ENCODE results near the gene SH3GLB2.

The SH3GLB2 gene

GRCh38 chr9:129068110-129068509, 40.0 kb upstream of the SH3GLB2 start:
- Histone ChIP-seq H3K9me3 (ENCODE audit: low read length) (no peaks in the 10 kb centered on the region), H3K36me3 (ENCODE audit: insufficient read depth, low read length) (peaks cover 28% of the 10 kb centered on the region), H3K4me3 (ENCODE audit: low read length) (no peak overlapping the region)

GRCh38 chr9:129064499-129064908, 36.4 kb upstream of the SH3GLB2 start:
- Histone ChIP-seq H3K4me3 (ENCODE audit: low read length) (no peak overlapping the region), H2AFZ (ENCODE audit: low read depth, low read length) (no peak overlapping the region), H3K36me3 (ENCODE audit: insufficient read depth, low read length) (peaks cover 45% of the 10 kb centered on the region), H3K4me1 (ENCODE audit: insufficient read depth, low read length) (no peaks in the 10 kb centered on the region), H3K27me3 (ENCODE audit: insufficient read depth, low read length) (no peaks in the 10 kb centered on the region), H3K9me3 (ENCODE audit: low read length) (no peaks in the 10 kb centered on the region)

More at GRCh38 chr9:129068110-129068509, 40.0 kb upstream of the SH3GLB2 start:
- Histone ChIP-seq H2AFZ (ENCODE audit: low read depth, low read length) (no peak overlapping the region), H3K4me1 (ENCODE audit: insufficient read depth, low read length) (no peaks in the 10 kb centered on the region), H3K27me3 (ENCODE audit: insufficient read depth, low read length) (no peaks in the 10 kb centered on the region)

GRCh38 chr9:129063061-129063460, 34.9 kb upstream of the SH3GLB2 start:
- no peaks in the 10 kb centered on the region for H3K4me1 ChIP-seq (ENCODE audit: insufficient read depth, low read length)
- no peak overlapping the region for H2AFZ ChIP-seq (ENCODE audit: low read depth, low read length)
- no peaks in the 10 kb centered on the region for H3K27me3 ChIP-seq (ENCODE audit: insufficient read depth, low read length)
- no peak overlapping the region for H3K4me3 ChIP-seq (ENCODE audit: low read length)
- no peaks in the 10 kb centered on the region for H3K9me3 ChIP-seq (ENCODE audit: low read length)
- peaks cover 40% of the 10 kb centered on the region for H3K36me3 ChIP-seq (ENCODE audit: insufficient read depth, low read length)

- no peak overlapping the region for H2AFZ ChIP-seq (ENCODE audit: low read depth, low read length)
- H3K4me3 ChIP-seq (ENCODE audit: low read length), result no peak overlapping the region
- peaks cover 38% of the 10 kb centered on the region for H3K36me3 ChIP-seq (ENCODE audit: insufficient read depth, low read length)
- no peaks in the 10 kb centered on the region for H3K27me3 ChIP-seq (ENCODE audit: insufficient read depth, low read length)
- no peaks in the 10 kb centered on the region for H3K9me3 ChIP-seq (ENCODE audit: low read length)
- no peaks in the 10 kb centered on the region for H3K4me1 ChIP-seq (ENCODE audit: insufficient read depth, low read length)
These were observed 32.9 kb upstream of the SH3GLB2 start for GRCh38 chr9:129060991-129061390.

- Histone ChIP-seq H3K9me3 (ENCODE audit: low read length) (no peaks in the 10 kb centered on the region), H3K36me3 (ENCODE audit: insufficient read depth, low read length) (peaks cover 35% of the 10 kb centered on the region), H2AFZ (ENCODE audit: low read depth, low read length) (no peak overlapping the region), H3K27me3 (ENCODE audit: insufficient read depth, low read length) (no peaks in the 10 kb centered on the region), H3K4me3 (ENCODE audit: low read length) (no peak overlapping the region), H3K4me1 (ENCODE audit: insufficient read depth, low read length) (no peaks in the 10 kb centered on the region)
These were observed 32.0 kb upstream of the SH3GLB2 start for GRCh38 chr9:129059796-129060785.

GRCh38 chr9:129058965-129059795, 31.0 kb upstream of the SH3GLB2 start:
- H3K4me3 ChIP-seq (ENCODE audit: low read length), result no peak overlapping the region
- no peak overlapping the region for H2AFZ ChIP-seq (ENCODE audit: low read depth, low read length)
- H3K9me3 ChIP-seq (ENCODE audit: low read length), result no peaks in the 10 kb centered on the region
- H3K4me1 ChIP-seq (ENCODE audit: insufficient read depth, low read length), result peaks cover 4% of the 10 kb centered on the region
- no peaks in the 10 kb centered on the region for H3K27me3 ChIP-seq (ENCODE audit: insufficient read depth, low read length)
- H3K36me3 ChIP-seq (ENCODE audit: insufficient read depth, low read length), result peaks cover 35% of the 10 kb centered on the region

GRCh38 chr9:129054163-129054851, 26.2 kb upstream of the SH3GLB2 start:
- Histone ChIP-seq H3K4me3 (ENCODE audit: low read length) (no peak overlapping the region), H3K9me3 (ENCODE audit: low read length) (no peaks in the 10 kb centered on the region), H3K36me3 (ENCODE audit: insufficient read depth, low read length) (peaks cover 23% of the 10 kb centered on the region), H3K27me3 (ENCODE audit: insufficient read depth, low read length) (no peaks in the 10 kb centered on the region), H3K4me1 (ENCODE audit: insufficient read depth, low read length) (peaks cover 7% of the 10 kb centered on the region), H2AFZ (ENCODE audit: low read depth, low read length) (no peak overlapping the region)

- no peaks in the 10 kb centered on the region for H3K9me3 ChIP-seq (ENCODE audit: low read length)
- H3K4me3 ChIP-seq (ENCODE audit: low read length), result no peak overlapping the region
- H3K4me1 ChIP-seq (ENCODE audit: insufficient read depth, low read length), result peaks cover 7% of the 10 kb centered on the region
- no peak overlapping the region for H2AFZ ChIP-seq (ENCODE audit: low read depth, low read length)
- H3K36me3 ChIP-seq (ENCODE audit: insufficient read depth, low read length), result peaks cover 34% of the 10 kb centered on the region
- H3K27me3 ChIP-seq (ENCODE audit: insufficient read depth, low read length), result no peaks in the 10 kb centered on the region
These were observed 24.9 kb upstream of the SH3GLB2 start for GRCh38 chr9:129053020-129053419.

GRCh38 chr9:129052592-129052991, 24.5 kb upstream of the SH3GLB2 start:
- Histone ChIP-seq H3K9me3 (ENCODE audit: low read length) (no peaks in the 10 kb centered on the region), H2AFZ (ENCODE audit: low read depth, low read length) (no peak overlapping the region), H3K36me3 (ENCODE audit: insufficient read depth, low read length) (peaks cover 36% of the 10 kb centered on the region)

GRCh38 chr9:129042016-129042415, 13.9 kb upstream of the SH3GLB2 start:
- Histone ChIP-seq H3K27me3 (ENCODE audit: insufficient read depth, low read length) (no peaks in the 10 kb centered on the region), H3K36me3 (ENCODE audit: insufficient read depth, low read length) (peaks cover 30% of the 10 kb centered on the region), H3K4me1 (ENCODE audit: insufficient read depth, low read length) (peaks cover 10% of the 10 kb centered on the region), H3K9me3 (ENCODE audit: low read length) (no peaks in the 10 kb centered on the region), H3K4me3 (ENCODE audit: low read length) (no peak overlapping the region), H2AFZ (ENCODE audit: low read depth, low read length) (no peak overlapping the region)

More at GRCh38 chr9:129052592-129052991, 24.5 kb upstream of the SH3GLB2 start:
- H3K4me3 ChIP-seq (ENCODE audit: low read length), result no peak overlapping the region
- H3K27me3 ChIP-seq (ENCODE audit: insufficient read depth, low read length), result no peaks in the 10 kb centered on the region
- peaks cover 7% of the 10 kb centered on the region for H3K4me1 ChIP-seq (ENCODE audit: insufficient read depth, low read length)

- Histone ChIP-seq H3K4me1 (ENCODE audit: insufficient read depth, low read length) (peaks cover 15% of the 10 kb centered on the region), H3K36me3 (ENCODE audit: insufficient read depth, low read length) (peaks cover 28% of the 10 kb centered on the region)
These were observed 12.0 kb upstream of the SH3GLB2 start for GRCh38 chr9:129040113-129040643.

GRCh38 chr9:129038109-129038852, 10.2 kb upstream of the SH3GLB2 start:
- Histone ChIP-seq H3K4me1 (ENCODE audit: insufficient read depth, low read length) (peaks cover 15% of the 10 kb centered on the region), H3K4me3 (ENCODE audit: low read length) (peak overlapping the region; percentile 81), H2AFZ (ENCODE audit: low read depth, low read length) (no peak overlapping the region), H3K9me3 (ENCODE audit: low read length) (no peaks in the 10 kb centered on the region), H3K27me3 (ENCODE audit: insufficient read depth, low read length) (no peaks in the 10 kb centered on the region), H3K36me3 (ENCODE audit: insufficient read depth, low read length) (peaks cover 22% of the 10 kb centered on the region)

More at GRCh38 chr9:129040113-129040643, 12.0 kb upstream of the SH3GLB2 start:
- no peaks in the 10 kb centered on the region for H3K9me3 ChIP-seq (ENCODE audit: low read length)
- no peak overlapping the region for H3K4me3 ChIP-seq (ENCODE audit: low read length)
- no peaks in the 10 kb centered on the region for H3K27me3 ChIP-seq (ENCODE audit: insufficient read depth, low read length)
- H2AFZ ChIP-seq (ENCODE audit: low read depth, low read length), result no peak overlapping the region

Data from neuron (in vitro differentiated cells).